CD4-positive, CD25-positive, alpha-beta regulatory T cell (primary cell): ENCODE results near the gene RAMACL. TPM values are rescaled to one million over a fixed set of nuclear protein-coding genes. Genes with fewer than 3 reads are reported as not detected.

Experiments used
- ATAC-seq, 2 donors: fragments of 150-1000 bp; cut with Tn5 transposase; one replicate each; pipeline ENCODE4 v1.10.0; 2021; ENCODE audit warnings: low read depth in 2 of 2, moderate number of reproducible peaks in 2 of 2, moderate library complexity in 1 of 2
- DNase-seq, 3 donors: peaks; one replicate each; pipeline versions ENCODE4 v3.0.0 to v3.0.0-alpha.2; 2012 to 2022; ENCODE audit warnings: mixed read lengths in 1 of 3
- H3K27ac ChIP-seq: one replicate; pipeline ENCODE4 v1.7.0; 2013; ENCODE audit warnings: mild to moderate bottlenecking, low read length; ENCODE audit not compliant: insufficient read depth, poor library complexity, severe bottlenecking
- H3K27me3 ChIP-seq: one replicate; pipeline ENCODE4 v1.7.0; 2013; ENCODE audit warnings: low read length; ENCODE audit not compliant: control insufficient read depth, insufficient read depth
- H3K36me3 ChIP-seq: one replicate; pipeline ENCODE4 v1.7.0; 2013; ENCODE audit warnings: mild to moderate bottlenecking, low read length, moderate library complexity; ENCODE audit not compliant: control insufficient read depth, insufficient read depth
- H3K4me1 ChIP-seq: 2 replicates; pipeline ENCODE4 v1.7.0; 2013; ENCODE audit warnings: mild to moderate bottlenecking, low read length; ENCODE audit not compliant: insufficient read depth, control insufficient read depth, poor library complexity, severe bottlenecking
- H3K4me3 ChIP-seq: one replicate; pipeline ENCODE4 v1.7.0; 2013; ENCODE audit warnings: low read depth, mild to moderate bottlenecking, low read length, moderate library complexity
- H3K9me3 ChIP-seq, 2 experiments: 1 replicate in 1 of 2; 2 replicates in 1 of 2; pipeline ENCODE4 v1.7.0; 2013; ENCODE audit warnings: low read length in 2 of 2, mild to moderate bottlenecking in 1 of 2, moderate library complexity in 1 of 2; ENCODE audit not compliant: control insufficient read depth in 2 of 2
- H3K27ac Mint-ChIP-seq, 3 donors: one replicate each; pipeline ENCODE4 v1.8.0; 2020 to 2022; ENCODE audit warnings: mild to moderate bottlenecking in 3 of 3, mixed read lengths in 3 of 3, moderate library complexity in 2 of 3
- H3K27me3 Mint-ChIP-seq: one replicate; pipeline ENCODE4 v1.8.0; 2022; ENCODE audit warnings: mild to moderate bottlenecking, mixed read lengths
- H3K36me3 Mint-ChIP-seq: one replicate; pipeline ENCODE4 v1.8.0; 2020; ENCODE audit warnings: mixed read lengths
- H3K4me1 Mint-ChIP-seq, 4 donors: one replicate each; pipeline ENCODE4 v1.8.0; 2020 to 2022; ENCODE audit warnings: mixed read lengths in 4 of 4, mild to moderate bottlenecking in 1 of 4
- H3K4me3 Mint-ChIP-seq, 4 donors: one replicate each; pipeline ENCODE4 v1.8.0; 2020 to 2022; ENCODE audit warnings: mild to moderate bottlenecking in 4 of 4, mixed read lengths in 4 of 4, moderate library complexity in 3 of 4
- H3K9me3 Mint-ChIP-seq, 7 donors: one replicate each; pipeline ENCODE4 v1.8.0; 2020 to 2022; ENCODE audit warnings: mixed read lengths in 7 of 7, mild to moderate bottlenecking in 3 of 7, moderate library complexity in 2 of 7
- polyA plus RNA-seq, 4 donors: library from polyadenylated mRNA; unstranded; fragments of 300-500 nt; fragmentation: Illumina TruSeq; gene quantifications; one replicate each; pipeline ENCODE4 v1.2.3, GENCODE V29; 2021
- total RNA-seq: library from RNA; stranded (reverse); gene quantifications from one replicate; pipeline ENCODE4 v1.2.3, GENCODE V29; 2022

The RAMACL gene
- total and polyA plus RNA-seq, 5 donors from 2014 or later = 0.16 to 0.52 (median 0.33) TPM

DNA sequence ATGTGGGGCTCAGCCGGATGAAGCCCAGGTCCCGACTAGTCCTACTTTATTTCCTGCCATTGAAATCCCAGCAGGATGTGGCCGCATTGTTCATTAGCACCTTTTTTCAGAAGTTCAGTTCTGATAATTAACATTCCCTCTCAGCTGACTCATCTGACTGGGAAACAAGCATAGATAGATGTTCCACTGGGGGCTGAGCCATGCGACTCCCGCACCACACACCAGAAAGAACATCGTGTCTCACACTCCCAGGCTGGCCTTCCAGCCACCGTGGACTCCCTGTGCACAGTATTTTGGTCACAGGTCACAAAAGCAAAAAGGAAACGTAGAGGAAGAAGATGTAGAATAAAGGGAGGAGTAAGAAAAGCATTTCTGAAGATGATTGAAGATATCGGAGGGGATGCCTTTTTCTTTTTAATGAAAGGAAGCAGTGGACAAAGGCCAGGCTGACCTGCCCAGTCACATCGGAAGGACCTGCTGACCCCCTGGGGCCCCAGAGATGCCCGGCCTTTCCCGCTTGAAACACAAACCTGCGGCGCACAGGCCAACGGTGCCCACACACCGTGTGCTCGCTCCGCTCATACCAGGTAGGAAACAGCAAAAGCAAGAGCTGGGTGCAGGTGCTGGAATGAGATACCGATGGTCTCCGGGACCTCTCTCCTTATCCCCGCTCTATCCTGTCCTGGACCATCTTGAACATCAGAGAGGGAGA, 28.7 kb upstream of the RAMACL start:
- no peaks in the 10 kb centered on the region for H3K27me3 ChIP-seq
- H3K4me3 ChIP-seq = no peak overlapping the region
- H3K27ac ChIP-seq = no peak overlapping the region
- Mint-ChIP-seq H3K36me3 (peaks cover 12% of the 10 kb centered on the region), H3K4me1 (no peaks in the 10 kb centered on the region), H3K27ac (peak overlapping the region in 1 of 3 donors; percentile 46), H3K4me3 (no peak overlapping the region), H3K27me3 (peaks cover 2% of the 10 kb centered on the region), H3K9me3 (peaks cover 0 to 1% (median 0%) of the 10 kb centered on the region in 7 donors)
- no peaks in the 10 kb centered on the region for H3K36me3 ChIP-seq
- ATAC-seq (no peak), DNase-seq (no peak)
- no peaks in the 10 kb centered on the region for H3K9me3 ChIP-seq
- H3K4me1 ChIP-seq = no peaks in the 10 kb centered on the region

DNA sequence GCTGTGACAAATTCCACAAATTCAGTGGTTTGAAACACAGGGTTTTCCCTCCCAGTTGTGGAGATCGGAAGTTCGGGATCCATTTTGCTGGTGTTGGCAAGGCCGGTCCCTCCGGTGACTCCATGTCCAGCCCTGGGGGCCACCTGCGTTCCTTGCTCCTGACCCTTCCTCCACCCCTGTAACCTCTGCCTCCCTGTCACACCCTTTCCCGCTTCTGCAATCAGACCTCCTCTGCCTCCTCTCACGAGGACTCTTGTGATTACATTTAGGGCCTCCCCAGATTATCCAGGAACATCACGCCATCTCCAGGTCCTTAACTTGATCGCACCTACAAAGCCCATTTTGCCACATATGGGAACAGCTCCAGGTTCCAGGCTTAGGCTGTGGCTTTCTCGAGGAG, 28.1 kb upstream of the RAMACL start:
- peaks cover 12% of the 10 kb centered on the region for H3K36me3 Mint-ChIP-seq
- H3K4me3 Mint-ChIP-seq = no peak overlapping the region
- H3K4me1 ChIP-seq = no peaks in the 10 kb centered on the region
- no peaks in the 10 kb centered on the region for H3K36me3 ChIP-seq
- ATAC-seq (no peak), DNase-seq (no peak)
- H3K27ac ChIP-seq = no peak overlapping the region
- H3K27me3 Mint-ChIP-seq = no peaks in the 10 kb centered on the region
- H3K27ac Mint-ChIP-seq = peak overlapping the region in 1 of 3 donors; percentile 46
- H3K9me3 ChIP-seq = no peaks in the 10 kb centered on the region
- H3K27me3 ChIP-seq = no peaks in the 10 kb centered on the region
- H3K4me3 ChIP-seq = no peak overlapping the region
- peaks cover 0 to 1% (median 0%) of the 10 kb centered on the region in 7 donors for H3K9me3 Mint-ChIP-seq
- no peaks in the 10 kb centered on the region for H3K4me1 Mint-ChIP-seq

DNA sequence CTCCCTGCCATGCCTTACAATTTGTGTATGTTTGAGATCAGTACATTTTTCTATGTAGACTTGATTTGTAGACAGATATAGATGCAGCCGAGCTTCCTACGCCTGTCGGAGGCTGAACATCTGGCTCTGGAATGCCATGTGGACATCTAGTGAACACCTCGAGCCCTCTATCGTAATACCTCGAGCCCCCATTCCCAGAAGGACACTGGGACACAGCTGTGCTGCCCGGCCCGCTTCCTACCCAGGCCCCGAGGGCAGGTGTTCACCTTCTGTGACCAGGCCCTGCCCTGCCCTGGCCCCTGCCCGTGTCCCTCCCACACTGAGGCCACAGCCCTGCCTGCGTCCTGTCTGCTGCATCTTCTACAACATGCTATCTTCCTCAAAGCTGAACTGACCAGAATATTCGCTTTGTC, 27.7 kb upstream of the RAMACL start:
- Mint-ChIP-seq H3K9me3 (peaks cover 0 to 1% (median 0%) of the 10 kb centered on the region in 7 donors), H3K27ac (no peak overlapping the region), H3K4me3 (no peak overlapping the region), H3K36me3 (peaks cover 12% of the 10 kb centered on the region), H3K4me1 (no peaks in the 10 kb centered on the region), H3K27me3 (no peaks in the 10 kb centered on the region)
- Histone ChIP-seq H3K36me3 (no peaks in the 10 kb centered on the region), H3K4me1 (no peaks in the 10 kb centered on the region), H3K27me3 (no peaks in the 10 kb centered on the region), H3K4me3 (no peak overlapping the region), H3K9me3 (no peaks in the 10 kb centered on the region), H3K27ac (no peak overlapping the region)
- DNase-seq (no peak), ATAC-seq (no peak)

DNA sequence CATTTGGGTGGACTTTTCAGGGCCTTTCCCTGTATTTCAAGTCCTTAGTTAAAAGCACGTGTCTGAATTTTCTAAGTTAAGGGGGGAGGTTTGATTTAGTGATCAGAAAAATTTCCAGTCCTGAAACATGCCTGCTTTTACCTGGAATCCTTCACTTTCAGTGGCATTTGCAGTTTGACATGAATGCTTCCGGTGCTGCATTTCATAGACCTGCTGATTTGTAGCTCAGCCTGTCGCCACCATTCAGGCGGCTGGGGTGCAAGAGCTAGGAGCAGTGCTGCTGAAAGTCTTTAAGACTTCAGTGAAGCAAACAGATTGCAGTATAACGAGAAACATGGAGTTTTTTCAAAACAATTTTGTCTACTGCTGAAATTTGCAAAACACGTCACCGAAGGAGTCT, 26.5 kb upstream of the RAMACL start:
- Histone ChIP-seq H3K9me3 (no peaks in the 10 kb centered on the region), H3K36me3 (no peaks in the 10 kb centered on the region), H3K27me3 (no peaks in the 10 kb centered on the region), H3K4me3 (no peak overlapping the region), H3K4me1 (no peaks in the 10 kb centered on the region), H3K27ac (no peak overlapping the region)
- no peaks in the 10 kb centered on the region for H3K4me1 Mint-ChIP-seq
- H3K9me3 Mint-ChIP-seq = no peaks in the 10 kb centered on the region
- peak overlapping the region in 1 of 3 donors; percentile 70 for H3K27ac Mint-ChIP-seq
- no peak overlapping the region for H3K4me3 Mint-ChIP-seq
- ATAC-seq (no peak), DNase-seq (no peak)
- H3K27me3 Mint-ChIP-seq = no peaks in the 10 kb centered on the region
- peaks cover 3% of the 10 kb centered on the region for H3K36me3 Mint-ChIP-seq

DNA sequence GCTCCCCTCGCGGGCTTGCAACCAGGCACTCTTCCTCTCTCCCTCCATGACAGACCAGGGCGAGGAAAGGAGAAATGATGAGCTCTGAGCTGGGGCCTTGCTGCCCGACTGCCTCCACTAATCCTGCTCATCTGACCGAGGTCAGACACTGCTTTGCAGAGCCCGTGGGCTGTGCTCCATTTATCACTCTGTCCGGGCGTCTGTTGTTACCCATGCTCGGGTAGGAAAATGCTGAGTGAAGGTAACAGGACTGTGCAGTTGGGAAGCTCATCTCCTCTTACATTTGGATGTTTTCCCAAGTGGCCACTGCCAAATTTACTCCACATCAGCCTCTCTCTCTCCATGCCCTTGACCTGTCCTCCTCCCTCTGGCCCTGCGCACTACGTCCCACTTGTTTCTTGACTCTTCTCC, 26.0 kb upstream of the RAMACL start:
- Mint-ChIP-seq H3K4me3 (no peak overlapping the region), H3K27me3 (no peaks in the 10 kb centered on the region), H3K27ac (peak overlapping the region in 1 of 3 donors; percentile 44), H3K9me3 (no peaks in the 10 kb centered on the region), H3K36me3 (peaks cover 3% of the 10 kb centered on the region), H3K4me1 (no peaks in the 10 kb centered on the region)
- Histone ChIP-seq H3K4me1 (no peaks in the 10 kb centered on the region), H3K4me3 (no peak overlapping the region), H3K27me3 (no peaks in the 10 kb centered on the region), H3K36me3 (no peaks in the 10 kb centered on the region), H3K9me3 (no peaks in the 10 kb centered on the region), H3K27ac (no peak overlapping the region)
- DNase-seq = no peak
- ATAC-seq = no peak

DNA sequence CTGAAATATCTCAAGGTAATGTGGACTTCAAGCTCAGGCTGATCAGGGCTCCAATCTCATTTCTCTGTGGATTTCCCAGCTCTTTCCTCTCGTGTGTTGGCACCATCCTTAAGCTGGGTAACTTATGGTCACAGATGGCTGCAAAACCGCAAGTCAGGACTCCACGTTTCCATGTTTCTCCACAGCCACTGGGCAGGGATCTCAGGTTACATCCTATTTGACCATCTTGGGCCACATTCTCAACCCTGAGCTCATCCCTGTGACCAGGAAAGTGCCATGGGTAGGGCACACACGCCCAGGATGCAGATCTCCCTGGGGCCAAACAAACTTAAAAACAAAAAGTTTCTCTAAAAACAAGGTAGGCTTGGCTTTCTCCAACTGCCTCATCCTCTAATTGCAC, 25.2 kb upstream of the RAMACL start:
- no peaks in the 10 kb centered on the region for H3K9me3 Mint-ChIP-seq
- Histone ChIP-seq H3K4me1 (no peaks in the 10 kb centered on the region), H3K27ac (no peak overlapping the region), H3K9me3 (no peaks in the 10 kb centered on the region), H3K27me3 (no peaks in the 10 kb centered on the region), H3K36me3 (no peaks in the 10 kb centered on the region), H3K4me3 (no peak overlapping the region)
- DNase-seq (no peak), ATAC-seq (no peak)
- H3K27me3 Mint-ChIP-seq = no peaks in the 10 kb centered on the region
- no peaks in the 10 kb centered on the region for H3K4me1 Mint-ChIP-seq
- peaks cover 3% of the 10 kb centered on the region for H3K36me3 Mint-ChIP-seq
- H3K27ac Mint-ChIP-seq = no peak overlapping the region
- H3K4me3 Mint-ChIP-seq = no peak overlapping the region

DNA sequence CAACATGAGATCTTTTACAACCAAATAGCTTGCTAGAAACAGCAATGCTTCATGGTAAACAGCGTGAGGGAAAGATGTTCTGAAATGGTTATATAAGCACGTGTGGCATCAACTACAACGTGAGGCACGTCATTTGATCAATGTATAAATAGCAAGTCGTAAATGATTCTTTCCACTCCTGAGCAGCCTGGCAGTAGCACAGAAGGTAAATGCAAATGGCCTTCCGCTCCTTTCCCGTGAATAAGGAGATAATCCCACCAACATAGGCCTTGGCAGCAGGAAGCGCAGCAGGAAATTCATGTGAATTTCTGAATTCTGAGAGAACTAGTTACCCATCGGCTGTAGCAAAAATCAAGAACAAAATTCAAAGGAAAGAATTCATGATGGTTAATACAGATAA, 23.6 kb upstream of the RAMACL start:
- Histone ChIP-seq H3K4me1 (no peaks in the 10 kb centered on the region), H3K27ac (no peak overlapping the region), H3K27me3 (no peaks in the 10 kb centered on the region), H3K9me3 (no peaks in the 10 kb centered on the region), H3K36me3 (no peaks in the 10 kb centered on the region), H3K4me3 (no peak overlapping the region)
- no peak for ATAC-seq
- no peak overlapping the region for H3K4me3 Mint-ChIP-seq
- H3K36me3 Mint-ChIP-seq = peaks cover 1% of the 10 kb centered on the region
- DNase-seq = no peak
- no peaks in the 10 kb centered on the region for H3K4me1 Mint-ChIP-seq
- H3K9me3 Mint-ChIP-seq = no peaks in the 10 kb centered on the region
- no peak overlapping the region for H3K27ac Mint-ChIP-seq
- H3K27me3 Mint-ChIP-seq = no peaks in the 10 kb centered on the region

DNA sequence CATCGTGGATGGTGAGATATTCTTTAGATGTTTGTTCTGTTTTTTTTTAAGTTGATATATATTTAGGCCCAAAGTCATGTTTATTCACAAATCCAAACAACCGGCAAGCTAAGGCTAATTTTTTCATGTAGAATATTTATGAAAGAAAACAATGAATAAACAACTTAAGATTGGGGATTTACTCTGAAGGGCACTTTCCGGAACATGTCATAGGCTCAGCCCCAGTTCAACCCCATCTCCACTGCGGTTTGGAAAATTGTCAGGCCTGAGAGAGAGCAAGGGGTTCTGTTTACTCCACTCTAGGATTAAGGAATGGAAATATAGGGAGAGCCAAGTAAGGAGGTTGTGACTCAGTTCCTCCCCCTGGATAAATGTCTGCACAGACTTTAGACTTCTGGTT, 22.3 kb upstream of the RAMACL start:
- H3K27ac Mint-ChIP-seq = no peak overlapping the region
- no peak overlapping the region for H3K27ac ChIP-seq
- ATAC-seq = no peak
- H3K4me1 ChIP-seq = no peaks in the 10 kb centered on the region
- no peaks in the 10 kb centered on the region for H3K9me3 Mint-ChIP-seq
- H3K9me3 ChIP-seq = no peaks in the 10 kb centered on the region
- no peaks in the 10 kb centered on the region for H3K27me3 ChIP-seq
- H3K27me3 Mint-ChIP-seq = no peaks in the 10 kb centered on the region
- H3K36me3 Mint-ChIP-seq = no peaks in the 10 kb centered on the region
- no peaks in the 10 kb centered on the region for H3K36me3 ChIP-seq
- H3K4me3 Mint-ChIP-seq = no peak overlapping the region
- no peak for DNase-seq
- no peaks in the 10 kb centered on the region for H3K4me1 Mint-ChIP-seq
- no peak overlapping the region for H3K4me3 ChIP-seq
